T-helper 1 cell (primary cell): Measurements from ENCODE around the gene INSRR.
A peak's percentile ranks its signal among the peaks of the same experiment; 100 is the strongest.

Experiments
- DNase-seq, 5 donors: peaks; one replicate each; pipeline ENCODE4 v3.0.0-alpha.2; 2012 to 2020

Gene INSRR

DNA sequence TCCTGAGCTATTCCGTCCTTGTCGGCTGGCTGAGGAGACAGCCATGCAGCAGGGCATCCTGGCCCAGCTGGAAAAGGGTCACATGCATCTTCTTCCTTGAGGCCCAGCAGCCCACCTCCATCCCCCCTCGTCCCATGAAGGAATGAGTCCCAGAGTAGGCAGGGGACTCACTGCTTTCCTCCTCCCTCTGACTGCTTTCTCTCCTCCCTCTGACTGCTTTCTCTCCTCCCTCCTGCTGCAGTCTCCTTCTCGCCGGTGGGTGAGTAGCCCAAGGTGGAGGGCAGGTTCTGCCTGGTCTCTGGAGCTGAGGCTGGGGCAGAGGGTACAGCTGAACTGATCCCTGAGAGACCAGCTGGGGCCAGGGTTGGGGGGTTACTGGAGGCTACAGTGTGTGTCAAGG lies 15.2 kb upstream of the INSRR start:
- no peak for DNase-seq

DNA sequence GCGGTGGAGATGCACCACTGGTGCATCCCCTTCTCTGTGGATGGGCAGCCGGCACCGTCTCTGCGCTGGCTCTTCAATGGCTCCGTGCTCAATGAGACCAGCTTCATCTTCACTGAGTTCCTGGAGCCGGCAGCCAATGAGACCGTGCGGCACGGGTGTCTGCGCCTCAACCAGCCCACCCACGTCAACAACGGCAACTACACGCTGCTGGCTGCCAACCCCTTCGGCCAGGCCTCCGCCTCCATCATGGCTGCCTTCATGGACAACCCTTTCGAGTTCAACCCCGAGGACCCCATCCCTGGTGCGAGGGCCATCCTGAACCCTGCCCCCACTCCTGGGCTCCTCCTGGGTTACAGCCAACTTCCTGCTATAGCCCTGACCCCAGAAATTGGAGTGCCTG lies 14.7 kb upstream of the INSRR start:
- DNase-seq: no peak

DNA sequence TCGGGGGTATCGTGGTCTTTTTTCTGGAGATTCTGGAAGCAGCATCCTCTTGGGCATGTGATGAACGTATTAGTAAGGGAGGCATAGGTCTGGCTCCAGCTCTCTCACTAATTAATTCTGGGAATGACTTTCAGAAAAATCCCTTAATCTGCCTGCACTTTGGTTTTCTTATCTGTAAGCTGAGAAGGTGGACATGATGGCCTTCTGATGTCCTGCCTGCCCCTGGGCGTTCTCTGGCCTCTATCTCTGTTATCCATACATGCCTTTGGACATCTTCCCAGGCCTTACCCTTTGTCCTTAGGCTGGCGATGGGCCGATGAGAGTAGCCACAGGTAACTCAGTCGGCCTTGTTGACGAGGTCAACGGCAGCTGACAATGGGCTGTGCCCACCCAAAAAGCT lies 10.5 kb upstream of the INSRR start:
- DNase-seq: no peak

DNA sequence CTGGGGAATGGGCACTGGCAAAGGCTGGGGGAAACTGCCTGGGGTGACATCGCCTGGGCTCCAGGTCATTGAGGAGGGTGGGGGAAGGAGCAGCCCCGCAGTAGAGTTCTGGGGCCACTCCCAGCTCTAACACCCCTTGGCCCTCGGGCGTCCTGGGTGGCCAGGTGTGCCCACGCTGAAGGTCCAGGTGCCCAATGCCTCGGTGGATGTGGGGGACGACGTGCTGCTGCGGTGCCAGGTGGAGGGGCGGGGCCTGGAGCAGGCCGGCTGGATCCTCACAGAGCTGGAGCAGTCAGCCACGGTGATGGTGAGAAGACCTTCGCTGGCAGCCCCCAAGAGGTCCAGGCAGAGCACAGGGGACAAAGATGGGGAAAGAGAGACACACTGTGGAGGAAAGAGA lies 9.4 kb upstream of the INSRR start:
- no peak for DNase-seq

DNA sequence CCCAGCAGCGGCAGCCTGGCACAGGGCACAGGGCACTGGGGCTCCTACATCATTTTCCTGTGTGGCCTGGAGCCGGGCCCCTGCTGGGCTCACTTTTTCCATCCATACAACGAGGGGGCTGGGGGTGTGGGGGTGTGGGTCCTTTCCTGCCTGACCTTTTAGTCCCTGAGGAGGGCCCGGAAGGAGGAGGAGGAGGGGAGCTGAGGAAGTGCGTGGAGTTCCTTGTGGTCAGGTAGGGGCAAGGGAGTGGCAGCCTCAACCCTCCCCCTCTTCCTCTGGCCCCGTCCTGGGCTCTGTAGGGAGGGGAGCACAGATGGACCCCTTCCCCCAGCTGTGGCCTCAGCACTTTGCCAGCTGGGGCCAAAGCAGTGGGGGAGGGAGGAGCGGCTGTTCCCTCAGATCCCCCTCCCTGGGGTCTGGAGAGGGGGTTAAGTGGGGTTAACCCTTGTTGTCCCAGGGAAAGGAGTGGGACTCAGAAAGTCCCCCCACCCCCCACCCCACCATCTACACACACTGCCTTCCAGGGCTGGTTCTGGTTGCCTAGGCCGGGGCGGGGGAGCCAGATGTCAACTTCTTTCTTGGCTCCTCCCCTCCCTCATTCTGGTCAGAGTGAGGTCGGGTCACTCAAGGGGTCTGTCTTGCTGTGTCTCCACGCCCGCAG lies 7.5 kb upstream of the INSRR start:
- DNase-seq: no peak

DNA sequence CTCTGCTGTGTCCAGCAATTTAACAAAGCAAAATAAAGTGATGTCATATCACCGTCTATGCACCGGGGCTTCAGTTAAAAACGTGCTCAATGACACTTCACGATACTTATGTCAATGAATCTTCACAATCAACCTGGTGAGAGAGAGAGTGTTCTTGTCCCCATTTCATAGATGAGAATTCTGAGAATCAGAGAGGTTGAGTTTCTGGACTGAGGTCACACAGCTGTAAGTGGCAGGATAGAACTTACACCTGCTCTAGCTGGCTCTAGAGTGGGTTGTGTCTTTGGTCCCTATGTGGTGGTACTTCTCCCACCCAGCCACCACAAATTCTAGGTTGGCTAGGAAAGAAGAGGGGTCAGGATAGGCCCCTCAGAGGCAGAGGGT lies 6.9 kb upstream of the INSRR start:
- DNase-seq: no peak

DNA sequence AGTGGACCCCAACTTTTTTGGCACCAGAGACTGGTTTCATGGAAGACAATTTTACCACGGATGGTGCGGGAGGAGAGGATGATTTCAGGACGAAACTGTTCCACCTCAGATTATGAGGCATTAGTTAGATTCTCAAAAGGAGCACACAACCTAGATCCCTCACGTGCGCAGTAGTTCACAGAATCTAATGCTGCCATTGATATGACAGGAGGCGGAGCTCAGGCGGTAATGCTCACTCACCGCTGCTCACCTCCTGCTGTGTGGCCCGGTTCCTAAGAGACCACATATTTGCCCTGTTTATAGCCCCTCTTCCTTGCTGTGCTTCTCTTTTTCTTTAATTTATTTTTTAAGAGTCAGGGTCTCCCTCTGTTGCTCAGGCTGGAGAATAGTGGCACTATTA lies 6.3 kb upstream of the INSRR start:
- no peak for DNase-seq

DNA sequence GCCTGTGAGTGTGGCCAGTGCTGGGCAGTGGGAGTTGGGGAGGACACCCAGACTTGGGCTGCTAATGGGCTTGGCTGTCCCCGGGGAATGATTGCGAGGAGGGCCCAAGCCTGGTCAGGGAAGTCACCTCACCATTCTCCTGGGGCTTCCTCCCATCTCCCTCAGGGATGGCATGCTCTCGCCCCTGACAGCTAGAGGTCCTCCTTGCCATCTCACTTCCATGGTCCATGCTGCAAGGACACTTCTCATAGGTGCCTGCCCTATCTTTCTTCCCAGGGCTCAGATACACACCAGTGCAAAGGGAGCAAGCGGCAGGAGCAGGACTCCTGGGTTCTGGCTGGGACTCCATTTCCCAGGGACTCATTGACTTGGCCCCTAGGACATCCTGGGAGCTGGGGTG lies 5.9 kb upstream of the INSRR start:
- DNase-seq: no peak

DNA sequence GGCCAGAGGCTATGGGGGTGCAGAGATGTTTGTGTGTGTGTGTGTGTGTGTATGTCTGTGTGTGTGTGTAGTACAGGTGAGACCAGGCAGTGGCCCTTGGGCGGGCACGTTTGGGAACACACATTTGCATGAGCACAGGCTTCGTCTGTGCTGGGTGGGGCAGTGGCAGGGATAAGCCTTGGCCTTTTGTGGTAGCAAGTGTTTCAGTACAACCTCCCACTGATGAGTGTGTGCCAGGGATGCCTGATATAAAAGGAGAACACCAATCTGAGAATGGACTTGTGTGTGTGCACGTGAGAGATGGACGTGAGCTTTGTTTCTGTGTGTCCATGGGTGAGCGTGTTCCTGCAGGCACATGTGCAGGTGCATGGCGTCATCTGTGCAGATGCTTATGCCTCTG lies 4.7 kb upstream of the INSRR start:
- no peak for DNase-seq

DNA sequence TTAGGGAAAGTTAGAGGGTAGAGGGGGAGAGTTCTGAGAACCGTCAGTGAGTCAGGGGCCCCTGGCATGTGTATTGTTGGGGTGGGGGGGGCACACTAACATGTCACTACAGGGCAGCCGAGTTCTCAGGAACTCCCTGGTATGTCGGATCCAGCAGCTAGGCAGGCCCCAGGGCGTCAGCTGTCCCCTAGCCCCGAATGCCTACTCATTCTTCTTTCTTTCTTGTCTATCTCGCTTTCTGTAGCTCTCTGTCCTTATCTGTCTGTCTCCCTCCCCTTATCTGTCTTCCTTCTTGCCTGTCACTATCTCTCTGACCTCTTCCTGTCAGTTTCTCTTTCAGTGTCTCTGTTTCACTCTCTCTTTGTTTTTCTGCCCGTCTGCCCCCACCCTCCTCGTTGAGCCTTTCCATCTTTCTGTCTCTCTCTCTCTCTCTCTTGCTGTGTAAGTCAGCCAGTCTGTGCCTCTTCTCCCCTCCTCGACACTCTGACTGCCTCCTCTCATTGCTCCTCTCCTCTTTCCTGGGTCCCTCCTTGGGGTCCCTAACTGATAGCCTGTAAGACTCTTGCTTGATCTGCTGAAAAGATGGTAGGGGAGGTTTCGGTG lies 4.2 kb upstream of the INSRR start:
- peak in 1 of 5 donors; percentile 55 for DNase-seq

DNA sequence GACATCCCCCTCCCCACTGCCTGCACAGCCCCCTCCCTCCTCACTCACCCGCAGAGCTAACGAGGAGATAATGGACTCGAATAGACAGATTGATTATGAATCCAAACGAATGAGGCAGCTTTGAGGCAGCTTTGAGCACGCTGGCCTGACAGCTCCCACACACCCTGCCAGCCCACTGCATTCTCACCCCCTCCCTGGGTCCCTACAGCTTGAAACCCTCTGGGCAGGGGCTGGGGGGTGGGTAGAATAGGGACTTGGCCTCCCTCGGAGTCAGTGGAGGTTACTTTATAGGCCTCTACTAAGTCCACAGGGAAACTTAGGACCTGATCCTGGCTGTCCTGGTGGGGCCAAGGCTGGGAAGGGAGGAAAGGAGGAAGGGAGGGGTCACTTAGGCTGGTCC lies 3.7 kb upstream of the INSRR start:
- DNase-seq: no peak

DNA sequence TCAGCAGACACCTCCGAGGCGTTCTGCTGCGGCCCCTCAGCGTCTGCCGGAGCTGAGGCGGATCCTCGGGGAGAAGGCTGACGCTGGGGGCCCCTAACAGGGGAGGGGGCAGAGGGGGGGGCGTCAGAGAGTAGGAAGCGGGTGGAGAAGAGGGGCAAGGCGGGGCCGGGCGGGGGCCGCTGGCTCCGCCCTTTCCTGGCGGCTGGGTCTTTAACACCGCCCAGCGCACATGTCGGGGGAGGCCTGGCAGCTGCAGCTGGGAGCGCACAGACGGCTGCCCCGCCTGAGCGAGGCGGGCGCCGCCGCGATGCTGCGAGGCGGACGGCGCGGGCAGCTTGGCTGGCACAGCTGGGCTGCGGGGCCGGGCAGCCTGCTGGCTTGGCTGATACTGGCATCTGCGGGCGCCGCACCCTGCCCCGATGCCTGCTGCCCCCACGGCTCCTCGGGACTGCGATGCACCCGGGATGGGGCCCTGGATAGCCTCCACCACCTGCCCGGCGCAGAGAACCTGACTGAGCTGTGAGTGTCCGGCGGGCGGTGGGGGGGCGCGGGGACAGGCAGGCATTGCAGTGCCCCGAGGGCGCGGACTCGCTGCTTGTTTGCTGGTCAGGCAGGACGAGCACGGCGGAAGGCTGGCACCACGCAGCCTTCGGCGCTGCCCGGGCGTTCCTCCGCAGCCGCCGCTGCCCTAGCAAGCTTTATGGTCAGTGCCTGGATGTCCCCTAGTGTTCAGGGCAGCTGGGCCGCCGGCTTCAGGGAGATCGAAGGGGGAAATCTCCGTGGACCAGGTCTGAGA lies 1.9 kb upstream of the INSRR start, which contains the start of gene NTRK1:
Gene NTRK1 (plus strand): TSS at position 238 of the 796 bp plus-strand sequence. CDS start 70 bp downstream, at position 308.
- peak; percentile 31 to 55 (median 38) for DNase-seq

DNA sequence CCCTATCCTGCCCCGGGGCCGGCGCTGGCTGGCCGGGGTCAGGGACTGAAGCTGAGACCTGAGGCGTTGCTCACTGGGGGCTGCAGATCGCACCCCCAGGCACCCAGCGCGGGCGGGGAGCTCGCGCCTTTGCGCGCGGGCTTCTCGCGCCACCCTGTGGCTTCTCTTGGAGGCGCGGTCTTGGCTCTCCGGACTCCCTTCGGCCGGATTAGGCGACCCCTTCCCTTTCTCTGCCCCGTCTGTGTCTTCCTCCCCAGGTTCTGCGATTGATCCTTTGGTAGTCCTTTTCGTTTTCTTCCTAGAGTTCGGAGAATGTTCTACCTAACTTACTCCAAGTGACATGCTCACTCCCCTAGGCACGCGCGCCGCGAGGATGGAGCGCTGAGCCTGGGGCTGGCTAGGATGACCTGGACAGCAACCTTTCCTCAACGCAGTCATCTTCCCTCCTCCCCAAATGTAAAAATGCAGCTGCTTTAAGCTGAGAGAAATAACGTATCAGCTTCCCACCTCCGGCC lies 1.3 kb upstream of the INSRR start:
- DNase-seq: peak in 3 of 5 donors; percentile 31 to 61 (median 40)

DNA sequence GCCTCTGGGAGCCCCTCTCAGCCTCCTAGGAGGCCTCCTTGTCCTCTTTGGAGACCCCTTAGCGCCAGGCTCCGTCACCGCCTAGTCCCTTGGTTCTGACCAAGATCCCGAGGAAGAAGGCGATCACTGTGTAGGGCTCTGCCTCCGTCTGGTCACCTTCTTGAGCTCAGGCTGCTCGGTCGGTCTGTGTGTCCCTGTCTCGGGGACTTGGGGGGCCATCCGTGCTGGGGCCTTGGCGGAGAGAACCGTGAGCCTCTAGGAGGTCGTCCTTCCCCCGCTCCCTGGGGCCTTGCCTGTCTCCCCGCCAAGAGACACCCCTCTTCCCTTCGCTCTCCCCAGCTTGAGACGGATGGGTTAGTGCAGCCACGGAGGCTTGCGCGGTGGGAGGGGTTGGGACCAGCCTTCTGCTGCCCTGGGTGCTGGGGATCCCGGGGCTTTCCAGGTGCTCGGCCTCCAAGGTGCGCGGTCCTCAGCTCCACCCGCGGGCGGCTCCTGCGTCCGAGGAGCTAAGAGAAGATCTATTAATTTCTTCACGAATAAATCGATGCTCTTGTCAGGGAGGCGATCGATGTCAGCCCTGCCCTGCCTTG lies 701 bp upstream of the INSRR start:
- peak in 1 of 5 donors; percentile 10 for DNase-seq

DNA sequence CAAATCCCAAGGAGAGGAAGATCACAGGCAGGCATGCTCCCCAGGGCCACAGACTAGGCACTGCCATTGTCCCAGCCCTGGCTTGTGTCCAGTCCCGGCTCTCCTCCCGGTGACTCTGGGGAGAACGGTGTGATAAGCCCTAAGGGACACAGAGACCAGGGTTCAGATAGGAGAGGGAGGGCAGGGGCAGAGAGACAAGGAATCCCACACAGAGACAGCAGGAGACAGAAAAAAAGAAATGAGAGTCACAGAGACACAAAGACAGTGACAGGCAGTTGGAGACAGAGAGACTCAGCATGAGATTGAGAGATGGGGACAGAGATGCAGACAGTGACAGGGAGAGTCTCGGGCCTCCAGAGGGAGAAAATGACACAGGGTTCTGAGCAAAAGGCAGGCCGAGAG lies 361 bp downstream of the INSRR start:
- no peak for DNase-seq

DNA sequence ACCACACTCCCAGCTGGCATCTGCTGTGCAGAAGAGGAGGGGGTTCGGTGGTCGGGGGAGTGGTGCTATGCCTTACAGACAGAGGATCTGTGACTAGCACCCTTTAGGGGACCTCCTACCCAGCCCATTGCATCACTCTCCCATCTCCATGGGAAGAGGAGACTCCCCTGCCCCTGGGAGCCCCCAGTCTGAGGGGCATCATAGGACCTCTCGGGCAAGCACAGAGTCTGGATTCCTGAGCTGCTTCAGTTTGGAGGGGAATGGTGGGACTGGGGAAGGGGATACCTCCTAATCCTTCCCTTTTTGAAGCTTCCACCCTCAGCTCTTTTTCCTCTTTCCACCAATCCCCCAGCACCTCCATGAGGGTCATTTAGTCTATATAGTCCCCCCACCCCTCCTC lies 1.4 kb downstream of the INSRR start:
- DNase-seq: no peak

DNA sequence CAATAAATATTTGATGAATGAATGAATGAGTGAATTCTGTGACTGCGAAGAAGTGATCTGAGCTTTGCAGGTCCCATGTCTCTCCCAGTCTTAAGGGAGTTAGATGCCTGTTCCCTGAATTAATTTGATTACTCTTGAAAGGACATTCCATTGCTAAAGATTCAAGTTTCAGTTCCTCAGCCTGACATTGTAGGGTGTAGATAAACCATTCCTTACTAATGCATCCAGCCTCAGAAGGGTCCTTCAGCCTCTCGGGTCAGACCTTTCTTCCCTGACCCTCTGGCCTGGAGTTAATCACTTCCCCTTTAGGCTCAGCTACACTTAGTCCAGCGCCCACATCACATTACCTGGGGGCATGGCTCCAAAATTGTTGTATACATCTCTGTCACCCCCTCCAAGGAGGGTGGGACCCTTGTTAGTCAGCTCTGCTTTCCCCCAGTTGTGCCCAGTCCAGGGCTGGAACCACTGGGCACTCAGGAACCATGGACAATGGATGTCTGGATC lies 2.6 kb downstream of the INSRR start:
- no peak for DNase-seq

DNA sequence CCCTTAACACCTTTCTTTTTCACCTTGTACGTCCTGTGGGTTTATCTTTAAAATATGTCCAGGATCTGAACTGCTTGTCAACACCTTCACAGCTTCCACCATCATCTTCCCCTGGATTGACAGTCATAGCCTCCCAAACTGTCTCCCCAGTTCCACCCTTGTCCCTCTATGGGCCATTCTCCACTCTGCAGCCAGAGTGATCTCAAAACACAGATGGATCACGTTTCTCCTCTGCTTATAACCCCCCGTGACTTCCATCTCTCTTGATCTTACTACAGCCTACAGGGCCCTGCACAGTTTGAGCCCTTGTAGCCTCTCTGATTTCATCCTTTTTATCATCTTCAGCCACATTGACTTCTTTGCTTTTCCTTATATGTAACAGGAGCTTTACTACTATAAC lies 4.3 kb downstream of the INSRR start:
- no peak for DNase-seq

DNA sequence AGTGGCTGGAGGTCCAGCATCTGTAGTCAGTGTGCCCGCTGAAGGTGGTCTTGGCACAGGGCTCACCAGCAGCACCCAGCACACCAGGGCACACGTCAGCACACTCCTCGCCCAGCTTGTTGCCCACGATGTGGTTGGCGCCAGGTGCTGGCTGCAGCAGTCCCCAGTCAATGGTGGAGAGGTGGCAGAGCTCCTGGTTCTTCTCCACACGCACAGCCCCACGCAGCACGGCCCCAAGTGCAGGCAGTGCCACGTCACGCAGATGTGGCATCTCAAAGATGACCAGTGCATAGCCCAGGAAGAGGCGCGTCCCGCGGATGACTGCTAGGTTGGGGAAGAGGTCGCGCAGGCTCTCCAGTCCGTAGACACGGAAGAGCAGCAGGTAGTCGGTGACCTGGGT lies 5.2 kb downstream of the INSRR start:
- no peak for DNase-seq

DNA sequence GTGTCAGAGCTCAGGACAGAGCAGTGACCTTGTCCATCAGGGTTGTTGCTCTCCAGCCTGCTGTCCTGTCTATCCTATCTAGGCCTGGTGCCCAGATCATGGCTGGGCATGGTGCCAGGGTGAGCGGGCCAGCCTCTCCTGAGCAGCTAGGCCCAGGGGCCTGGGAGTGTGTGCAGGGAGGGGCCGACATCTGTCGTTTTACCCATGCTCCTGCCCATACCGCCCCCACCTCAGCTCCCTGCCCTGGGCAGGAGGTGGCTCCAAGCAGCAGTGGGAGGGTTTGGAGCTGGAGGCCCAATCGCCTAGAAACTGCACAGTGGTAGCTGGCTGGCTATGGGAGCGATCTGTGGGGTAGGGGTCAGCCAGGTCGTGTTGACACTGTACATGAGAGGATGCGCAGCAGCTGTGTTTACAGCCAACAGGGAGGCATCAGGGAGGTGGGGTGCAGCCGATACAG lies 6.5 kb downstream of the INSRR start:
- DNase-seq: no peak

DNA sequence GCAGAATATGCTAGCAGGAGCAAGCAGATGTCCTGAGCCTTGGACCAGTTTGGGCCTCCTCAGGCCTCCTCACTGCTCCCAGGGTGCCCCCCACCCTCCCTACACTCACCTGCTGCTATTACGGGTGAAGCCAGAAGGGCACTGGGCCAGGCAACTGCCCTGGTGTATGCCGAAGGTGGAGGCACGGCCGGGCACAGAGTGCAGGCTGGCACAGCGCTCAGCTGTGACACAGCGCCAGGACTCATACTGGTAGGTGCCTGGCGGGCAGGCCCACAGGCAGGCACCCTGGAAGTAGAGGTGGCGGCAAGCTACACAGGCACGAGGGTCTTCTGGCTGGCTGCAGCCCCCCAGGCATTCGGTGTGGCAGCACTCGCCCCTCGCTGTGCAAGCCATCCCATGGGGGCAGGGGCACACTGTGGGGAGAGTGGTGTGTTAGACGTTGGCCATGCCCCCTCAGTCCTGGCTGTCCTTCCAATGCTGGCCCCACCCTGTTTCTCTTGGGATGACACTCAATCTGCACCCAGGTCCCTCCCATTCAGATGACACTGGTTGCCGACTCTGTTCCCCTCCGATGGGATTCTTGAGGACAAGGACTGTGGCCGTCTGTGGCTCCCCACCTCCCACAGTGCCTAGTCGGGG lies 7.0 kb downstream of the INSRR start:
- DNase-seq: no peak

DNA sequence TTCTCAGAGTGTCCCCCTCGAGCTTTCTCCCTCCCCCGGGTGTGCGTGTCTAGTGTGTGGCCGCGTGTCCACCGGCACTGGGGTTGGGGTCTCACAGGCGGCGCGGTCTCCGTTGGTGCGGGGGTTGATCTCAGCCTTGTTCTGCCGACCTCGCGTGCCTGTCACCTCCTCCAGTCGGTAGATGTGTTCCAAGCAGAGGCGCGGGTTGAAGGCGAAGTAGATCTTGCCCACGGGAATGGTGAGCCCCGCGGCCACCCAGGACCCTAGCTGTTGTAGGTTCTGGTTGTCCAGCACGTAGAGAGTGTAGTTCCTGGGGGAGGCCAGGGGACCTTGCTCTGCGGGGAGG lies 9.8 kb downstream of the INSRR start:
- no peak for DNase-seq
